ENCODE data around the gene MTOR.
"Not testable (repeated sequence)": the region's sequence is repeated elsewhere in the genome, so short reads cannot be mapped to it uniquely, and the experiment has no call there.

MTOR gene

GRCh38 chr1:11065796-11066195 lies 196.6 kb downstream of the MTOR start:
- H3K4me1 ChIP-seq (ENCODE audit: control insufficient read depth, insufficient read depth, low read length): peaks cover 1% of the 10 kb centered on the region
- H3K36me3 ChIP-seq (ENCODE audit: control insufficient read depth, insufficient read depth, low read length): peaks cover 32% of the 10 kb centered on the region
- no peak overlapping the region for H3K9ac ChIP-seq (ENCODE audit: low read length)
- no peak overlapping the region for H3K27ac ChIP-seq (ENCODE audit: low read depth, low read length)
- H3K4me3 ChIP-seq (ENCODE audit: low read length): no peak overlapping the region
- H3K27me3 ChIP-seq (ENCODE audit: control insufficient read depth, insufficient read depth, low read length): no peaks in the 10 kb centered on the region

- Histone ChIP-seq H3K27me3 (ENCODE audit: control insufficient read depth, insufficient read depth, low read length) (no peaks in the 10 kb centered on the region), H3K9ac (ENCODE audit: low read length) (no peak overlapping the region), H3K36me3 (ENCODE audit: control insufficient read depth, insufficient read depth, low read length) (peaks cover 27% of the 10 kb centered on the region), H3K27ac (ENCODE audit: low read depth, low read length) (no peak overlapping the region), H3K4me3 (ENCODE audit: low read length) (no peak overlapping the region), H3K4me1 (ENCODE audit: control insufficient read depth, insufficient read depth, low read length) (peaks cover 3% of the 10 kb centered on the region)
Measured at GRCh38 chr1:11064942-11065341, 197.4 kb downstream of the MTOR start.

GRCh38 chr1:11063937-11064537 lies 198.3 kb downstream of the MTOR start:
- H3K9ac ChIP-seq (ENCODE audit: low read length); H3K4me1 ChIP-seq (ENCODE audit: control insufficient read depth, insufficient read depth, low read length); H3K27ac ChIP-seq (ENCODE audit: low read depth, low read length); H3K27me3 ChIP-seq (ENCODE audit: control insufficient read depth, insufficient read depth, low read length); H3K4me3 ChIP-seq (ENCODE audit: low read length): not testable (repeated sequence)
- H3K36me3 ChIP-seq (ENCODE audit: control insufficient read depth, insufficient read depth, low read length): peaks cover 19% of the 10 kb centered on the region

GRCh38 chr1:11062965-11063401 lies 199.4 kb downstream of the MTOR start:
- Histone ChIP-seq H3K36me3 (ENCODE audit: control insufficient read depth, insufficient read depth, low read length) (peaks cover 9% of the 10 kb centered on the region), H3K4me3 (ENCODE audit: low read length) (no peak overlapping the region), H3K27ac (ENCODE audit: low read depth, low read length) (no peak overlapping the region), H3K9ac (ENCODE audit: low read length) (no peak overlapping the region), H3K4me1 (ENCODE audit: control insufficient read depth, insufficient read depth, low read length) (peaks cover 6% of the 10 kb centered on the region), H3K27me3 (ENCODE audit: control insufficient read depth, insufficient read depth, low read length) (no peaks in the 10 kb centered on the region)

GRCh38 chr1:11061652-11062365 lies 200.5 kb downstream of the MTOR start:
- Histone ChIP-seq H3K4me3 (ENCODE audit: low read length) (no peak overlapping the region), H3K4me1 (ENCODE audit: control insufficient read depth, insufficient read depth, low read length) (peaks cover 6% of the 10 kb centered on the region), H3K36me3 (ENCODE audit: control insufficient read depth, insufficient read depth, low read length) (peaks cover 6% of the 10 kb centered on the region), H3K27ac (ENCODE audit: low read depth, low read length) (no peak overlapping the region), H3K27me3 (ENCODE audit: control insufficient read depth, insufficient read depth, low read length) (no peaks in the 10 kb centered on the region), H3K9ac (ENCODE audit: low read length) (no peak overlapping the region)

GRCh38 chr1:11059968-11060830 lies 202.2 kb downstream of the MTOR start, which contains the start of gene SRM:
TSS of gene SRM (minus strand) at chr1:11060018. CDS start at chr1:11059943, 75 bp downstream.
- Histone ChIP-seq H3K9ac (ENCODE audit: low read length) (peak within 1 kb of the TSS; percentile 59), H3K27me3 (ENCODE audit: control insufficient read depth, insufficient read depth, low read length) (no peaks in the 10 kb centered on the region), H3K27ac (ENCODE audit: low read depth, low read length) (peak within 1 kb of the TSS; percentile 57), H3K36me3 (ENCODE audit: control insufficient read depth, insufficient read depth, low read length) (peaks cover 7% of the 10 kb centered on the region), H3K4me3 (ENCODE audit: low read length) (peak within 1 kb of the TSS; percentile 89), H3K4me1 (ENCODE audit: control insufficient read depth, insufficient read depth, low read length) (peaks cover 6% of the 10 kb centered on the region)

- Histone ChIP-seq H3K36me3 (ENCODE audit: control insufficient read depth, insufficient read depth, low read length) (peaks cover 4% of the 10 kb centered on the region), H3K27ac (ENCODE audit: low read depth, low read length) (no peak overlapping the region), H3K9ac (ENCODE audit: low read length) (peak overlapping the region; percentile 59)
Measured at GRCh38 chr1:11059155-11059967, 203.0 kb downstream of the MTOR start.

GRCh38 chr1:11058595-11059154 lies 203.7 kb downstream of the MTOR start:
- Histone ChIP-seq H3K4me3 (ENCODE audit: low read length) (peak overlapping the region; percentile 89), H3K27me3 (ENCODE audit: control insufficient read depth, insufficient read depth, low read length) (no peaks in the 10 kb centered on the region), H3K4me1 (ENCODE audit: control insufficient read depth, insufficient read depth, low read length) (peaks cover 6% of the 10 kb centered on the region), H3K9ac (ENCODE audit: low read length) (no peak overlapping the region), H3K36me3 (ENCODE audit: control insufficient read depth, insufficient read depth, low read length) (peaks cover 4% of the 10 kb centered on the region), H3K27ac (ENCODE audit: low read depth, low read length) (no peak overlapping the region)

More at GRCh38 chr1:11059155-11059967, 203.0 kb downstream of the MTOR start:
- Histone ChIP-seq H3K4me1 (ENCODE audit: control insufficient read depth, insufficient read depth, low read length) (peaks cover 6% of the 10 kb centered on the region), H3K27me3 (ENCODE audit: control insufficient read depth, insufficient read depth, low read length) (no peaks in the 10 kb centered on the region), H3K4me3 (ENCODE audit: low read length) (peak overlapping the region; percentile 89)

- Histone ChIP-seq H3K4me3 (ENCODE audit: low read length) (no peak overlapping the region), H3K4me1 (ENCODE audit: control insufficient read depth, insufficient read depth, low read length) (peaks cover 6% of the 10 kb centered on the region)
Measured at GRCh38 chr1:11058026-11058425, 204.3 kb downstream of the MTOR start.

GRCh38 chr1:11057477-11057876 lies 204.9 kb downstream of the MTOR start:
- H3K27ac ChIP-seq (ENCODE audit: low read depth, low read length): no peak overlapping the region
- H3K9ac ChIP-seq (ENCODE audit: low read length): no peak overlapping the region
- H3K4me3 ChIP-seq (ENCODE audit: low read length): no peak overlapping the region
- H3K27me3 ChIP-seq (ENCODE audit: control insufficient read depth, insufficient read depth, low read length): no peaks in the 10 kb centered on the region
- peaks cover 4% of the 10 kb centered on the region for H3K36me3 ChIP-seq (ENCODE audit: control insufficient read depth, insufficient read depth, low read length)
- peaks cover 6% of the 10 kb centered on the region for H3K4me1 ChIP-seq (ENCODE audit: control insufficient read depth, insufficient read depth, low read length)

More at GRCh38 chr1:11058026-11058425, 204.3 kb downstream of the MTOR start:
- peaks cover 4% of the 10 kb centered on the region for H3K36me3 ChIP-seq (ENCODE audit: control insufficient read depth, insufficient read depth, low read length)
- no peak overlapping the region for H3K27ac ChIP-seq (ENCODE audit: low read depth, low read length)
- H3K9ac ChIP-seq (ENCODE audit: low read length): no peak overlapping the region
- no peaks in the 10 kb centered on the region for H3K27me3 ChIP-seq (ENCODE audit: control insufficient read depth, insufficient read depth, low read length)

Data from rectal smooth muscle tissue (tissue), 1 donor.